GM21526 (cell line): ENCODE results near the gene ZDHHC22.

ENCODE experiments used
- ATAC-seq: cut with Tn5 transposase; IDR thresholded peaks from one replicate; pipeline ENCODE4 v1.9.1; 2021; ENCODE audit warnings: moderate library complexity; ENCODE audit not compliant: unreplicated experiment, low FRiP score

Gene ZDHHC22

DNA sequence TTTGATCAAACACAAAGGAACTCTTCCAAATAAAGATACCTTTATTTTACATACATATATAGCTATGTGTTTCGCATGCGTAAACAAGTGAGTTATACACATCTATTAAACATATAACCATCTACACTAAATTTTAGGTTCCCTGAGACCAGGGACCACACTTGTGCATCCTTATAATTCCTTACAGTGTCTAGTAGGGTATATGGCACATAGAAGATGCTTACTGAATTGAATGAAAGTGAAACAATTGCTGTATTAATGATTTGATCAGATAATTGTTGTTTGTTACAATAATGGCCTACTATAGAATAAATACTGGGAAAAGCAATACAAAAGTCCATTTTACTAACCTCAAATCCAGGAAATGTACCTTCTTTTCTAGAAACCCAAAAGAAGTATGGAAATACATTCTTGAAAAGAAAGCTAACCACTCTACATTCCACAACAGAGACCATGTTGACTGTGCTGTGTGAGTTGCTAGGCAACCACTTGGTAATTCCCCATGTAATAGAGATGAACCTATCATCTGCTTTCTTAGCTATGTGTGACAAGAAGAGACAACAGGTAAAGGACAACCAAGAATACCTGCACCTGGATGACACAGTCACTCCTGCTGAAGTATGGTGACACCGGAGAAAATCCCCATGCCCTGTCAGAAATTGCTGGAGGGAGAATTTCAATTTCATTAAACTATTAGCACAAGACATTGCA lies 55.4 kb downstream of the ZDHHC22 start:
- no peak for ATAC-seq

DNA sequence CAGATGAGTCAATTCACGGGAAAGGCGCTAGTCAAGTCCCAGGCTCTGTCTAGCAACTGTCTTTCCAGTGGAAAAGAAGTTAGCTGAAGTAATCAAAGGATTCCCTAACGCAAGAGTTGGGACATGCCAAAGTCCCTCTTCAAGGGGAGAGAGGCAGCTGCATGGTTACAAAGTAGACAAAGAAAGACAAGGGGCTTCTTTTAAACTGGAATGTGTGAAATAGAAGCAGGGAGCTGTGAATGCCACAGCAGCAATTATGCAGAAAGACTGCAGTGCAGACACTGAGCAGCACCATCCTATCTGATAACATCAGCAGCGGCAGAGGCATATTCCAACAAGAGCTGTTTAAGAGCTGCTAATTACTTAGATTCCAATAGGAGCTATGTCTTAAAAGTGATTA lies 56.1 kb downstream of the ZDHHC22 start:
- no peak for ATAC-seq

DNA sequence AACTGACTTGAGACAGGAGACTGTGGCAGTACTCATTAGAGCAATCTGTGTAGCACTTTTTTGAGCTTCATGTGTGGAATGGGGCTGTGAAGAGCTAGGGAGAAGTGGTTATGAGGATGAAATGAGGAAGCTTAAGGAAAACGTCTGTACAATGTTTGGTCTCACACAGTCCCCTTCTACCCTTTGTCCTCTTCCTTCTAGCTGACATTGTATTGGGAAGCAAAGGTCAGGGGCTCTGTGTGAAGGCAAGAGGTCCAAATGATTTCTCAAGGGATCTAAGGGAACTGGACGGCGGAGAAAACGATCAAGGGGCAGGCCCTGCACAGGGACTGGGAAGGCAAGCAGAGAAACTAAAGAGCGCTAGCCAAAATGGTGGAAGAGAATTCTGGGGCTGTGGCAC lies 56.6 kb downstream of the ZDHHC22 start:
- ATAC-seq, result no peak

DNA sequence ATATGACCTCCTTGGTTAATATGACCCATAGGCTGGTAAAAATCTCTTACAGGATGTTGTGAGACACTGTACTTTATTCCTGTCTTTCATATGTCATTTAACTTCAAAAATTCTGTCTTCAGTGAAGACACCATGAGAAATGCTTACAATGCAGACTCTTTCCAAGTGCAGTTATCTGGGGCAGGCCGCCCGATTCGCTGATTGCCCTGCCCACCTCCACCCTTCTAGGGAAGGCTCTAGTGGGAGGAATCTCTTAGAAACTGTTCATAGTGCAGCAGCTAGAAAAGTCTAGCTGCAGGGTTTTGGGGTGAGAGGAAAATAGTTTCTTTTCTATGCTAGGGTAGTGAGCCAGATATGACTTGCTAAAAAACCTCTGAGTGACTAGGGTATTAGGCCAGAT lies 58.5 kb downstream of the ZDHHC22 start:
- ATAC-seq, result no peak

DNA sequence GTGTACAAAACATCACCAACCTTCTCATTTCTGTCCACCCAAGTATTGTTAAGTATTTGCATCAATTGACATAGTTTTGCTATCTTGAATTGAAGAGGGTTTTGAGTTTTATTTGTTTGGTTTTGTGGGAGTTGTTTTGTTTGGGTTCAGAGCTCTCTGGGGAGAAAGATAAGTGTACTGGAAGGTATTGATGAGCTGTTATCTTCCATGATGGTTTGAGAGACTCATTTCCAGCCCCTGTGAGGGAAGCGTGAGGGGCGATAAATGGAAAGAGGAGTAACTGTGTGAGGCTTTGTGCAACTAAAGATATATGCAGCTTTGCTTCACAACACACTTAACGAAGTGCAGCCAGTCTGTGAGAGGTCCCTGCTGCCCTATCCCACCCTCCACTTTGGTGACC lies 59.2 kb downstream of the ZDHHC22 start:
- no peak for ATAC-seq
